GM23248 (cell line): ENCODE data around the gene ZNF839. TPM values are rescaled to one million over a fixed set of nuclear protein-coding genes. Genes with fewer than 3 reads are reported as not detected.

Experiments
- DNase-seq: peaks from one replicate; pipeline ENCODE4 v3.0.0-alpha.2; 2015
- H2AFZ ChIP-seq: fragments of 200-600 bp; sonication (generic); 2 replicates; pipeline ENCODE4 v1.6.1; 2016; ENCODE audit warnings: antibody characterized with exemption
- H3F3A ChIP-seq: fragments of 200-600 bp; sonication (generic); 2 replicates; pipeline ENCODE4 v1.6.1; 2016; ENCODE audit warnings: mild to moderate bottlenecking, antibody characterized with exemption, mixed run types; ENCODE audit not compliant: insufficient read depth
- H3K27ac ChIP-seq: fragments of 200-600 bp; sonication (generic); 2 replicates; pipeline ENCODE4 v1.5.1; 2016; ENCODE audit warnings: mild to moderate bottlenecking
- H3K27me3 ChIP-seq: fragments of 200-600 bp; sonication (generic); replicated peaks from 2 replicates; pipeline ENCODE4 v1.6.1; 2016; ENCODE audit warnings: mild to moderate bottlenecking; ENCODE audit not compliant: insufficient read depth
- H3K36me3 ChIP-seq: fragments of 200-600 bp; sonication (generic); 2 replicates; pipeline ENCODE4 v1.6.1; 2016; ENCODE audit warnings: low read depth, mild to moderate bottlenecking
- H3K4me1 ChIP-seq: fragments of 200-600 bp; sonication (generic); 2 replicates; pipeline ENCODE4 v1.6.1; 2016; ENCODE audit warnings: mild to moderate bottlenecking; ENCODE audit not compliant: insufficient read depth
- H3K4me2 ChIP-seq: fragments of 200-600 bp; sonication (generic); one replicate; pipeline ENCODE4 v1.6.1; 2016; ENCODE audit warnings: mild to moderate bottlenecking; ENCODE audit not compliant: unreplicated experiment
- H3K4me3 ChIP-seq: fragments of 200-600 bp; sonication (generic); 2 replicates; pipeline ENCODE4 v1.5.1; 2016; ENCODE audit warnings: mild to moderate bottlenecking
- H3K79me2 ChIP-seq: fragments of 200-600 bp; sonication (generic); 2 replicates; pipeline ENCODE4 v1.6.1; 2016; ENCODE audit warnings: mild to moderate bottlenecking; ENCODE audit not compliant: insufficient read depth
- H3K9ac ChIP-seq: fragments of 200-600 bp; sonication (generic); 2 replicates; pipeline ENCODE4 v1.6.1; 2016; ENCODE audit warnings: mild to moderate bottlenecking
- H3K9me2 ChIP-seq: fragments of 200-600 bp; sonication (generic); 2 replicates; pipeline ENCODE4 v1.6.1; 2016; ENCODE audit warnings: mixed run types, mild to moderate bottlenecking, moderate library complexity; ENCODE audit not compliant: insufficient read depth
- H3K9me3 ChIP-seq: fragments of 200-600 bp; sonication (generic); one replicate; pipeline ENCODE4 v1.6.1; 2017; ENCODE audit warnings: low read depth
- H4K20me1 ChIP-seq: fragments of 200-600 bp; sonication (generic); 2 replicates; pipeline ENCODE4 v1.6.0; 2016; ENCODE audit not compliant: insufficient read depth
- EZH2 ChIP-seq: fragments of 200-600 bp; sonication (generic); IDR thresholded peaks from 2 replicates; pipeline ENCODE4 v1.6.1; 2018; ENCODE audit warnings: antibody characterized with exemption, mild to moderate bottlenecking; ENCODE audit not compliant: insufficient read depth, poor library complexity, severe bottlenecking
- EZH2phosphoT487 ChIP-seq: fragments of 200-600 bp; sonication (generic); IDR thresholded peaks from 2 replicates; pipeline ENCODE4 v1.6.1; 2018; ENCODE audit warnings: antibody characterized with exemption, moderate library complexity, mild to moderate bottlenecking, low read depth; ENCODE audit not compliant: insufficient read depth
- WGBS, 2 experiments: methylation state at CpG; one replicate each; pipeline ENCODE4 v1.1.6; 2015 to 2017; ENCODE audit warnings: low lambda C conversion rate in 2 of 2, low coverage in 1 of 2; ENCODE audit errors: missing lambda C conversion rate in 2 of 2; 5-methylcytosine and 5-hydroxymethylcytosine counted together
- in situ Hi-C: fragments of 300-500 bp; cut with MboI; formaldehyde crosslinking; loops from 2 replicates; pipeline ENCODE4 v1.15.0; 2020
- polyA plus RNA-seq: library from polyadenylated mRNA; unstranded; fragments of >200 nt; fragmentation: Nextera tagmentation; extraction: Ambion mirVana; gene quantifications from 2 replicates; pipeline ENCODE4 v1.2.1, GENCODE V29; 2016
- total RNA-seq: library from RNA; depleted of rRNA; stranded (reverse); fragments of >200 nt; shearing (Covaris generic); gene quantifications from 2 replicates; pipeline ENCODE4 v1.2.3, GENCODE V29; 2014

ZNF839 gene
- total and polyA plus RNA-seq, 2 experiments from 2014 or later: 4.2 to 8.4 TPM

- H2AFZ ChIP-seq: no peak overlapping the region
- H3K9me3 ChIP-seq: no peaks in the 10 kb centered on the region
- no peak overlapping the region for H3K27ac ChIP-seq
- 0 out of 2 replicates have a peak, but pooled peaks cover 6% of the 10 kb centered on the region for H3K36me3 ChIP-seq
- TF ChIP-seq EZH2phosphoT487: no peak
- no peak for TF ChIP-seq EZH2
- H3K4me3 ChIP-seq: no peak overlapping the region
- H3F3A ChIP-seq: peaks cover 4% of the 10 kb centered on the region; the same call in 1 of the 2 replicates
- H3K79me2 ChIP-seq: peaks cover 98% of the 10 kb centered on the region
- H3K9ac ChIP-seq: no peak overlapping the region
- in situ Hi-C loops: no loop called here
- no peak for DNase-seq
- 0 out of 2 replicates have a peak, but pooled peaks cover 5% of the 10 kb centered on the region for H4K20me1 ChIP-seq
- H3K4me1 ChIP-seq: 0 out of 2 replicates have a peak, but pooled peaks cover 3% of the 10 kb centered on the region
- no peak overlapping the region for H3K4me2 ChIP-seq
- no peaks in the 10 kb centered on the region for H3K9me2 ChIP-seq
- H3K27me3 ChIP-seq: no peaks in the 10 kb centered on the region
- 77 to 82% methylated on average over 4 of the region's 4 CpGs for WGBS, 2 experiments
These were observed 51.8 kb downstream of the ZNF839 start for GRCh38 chr14:102371361-102371760.

- Histone ChIP-seq H3K9ac (no peak overlapping the region), H3K9me2 (no peaks in the 10 kb centered on the region), H3K27ac (no peak overlapping the region), H2AFZ (no peak overlapping the region), H3K4me3 (no peak overlapping the region), H3F3A (peaks cover 4% of the 10 kb centered on the region; the same call in 1 of the 2 replicates), H3K27me3 (no peaks in the 10 kb centered on the region), H3K9me3 (no peaks in the 10 kb centered on the region), H3K4me2 (no peak overlapping the region), H3K79me2 (peaks cover 86% of the 10 kb centered on the region), H4K20me1 (no peaks in the 10 kb centered on the region), H3K36me3 (peaks cover 21% of the 10 kb centered on the region), H3K4me1 (no peaks in the 10 kb centered on the region)
- in situ Hi-C loops: no loop called here
- no peak for DNase-seq
- TF ChIP-seq EZH2 (no peak), EZH2phosphoT487 (no peak)
- WGBS, 2 experiments: 83 to 85% methylated on average over 3 of the region's 3 CpGs
These were observed 53.6 kb downstream of the ZNF839 start for GRCh38 chr14:102373110-102373509.

GRCh38 chr14:102374264-102374663, 54.7 kb downstream of the ZNF839 start:
- H4K20me1 ChIP-seq: no peaks in the 10 kb centered on the region
- no peaks in the 10 kb centered on the region for H3K4me1 ChIP-seq
- peaks cover 4% of the 10 kb centered on the region; the same call in 1 of the 2 replicates for H3F3A ChIP-seq
- no peaks in the 10 kb centered on the region for H3K27me3 ChIP-seq
- no peaks in the 10 kb centered on the region for H3K9me3 ChIP-seq
- TF ChIP-seq EZH2 (no peak), EZH2phosphoT487 (no peak)
- H2AFZ ChIP-seq: no peak overlapping the region
- in situ Hi-C loops: no loop called here
- H3K4me3 ChIP-seq: no peak overlapping the region
- H3K9me2 ChIP-seq: no peaks in the 10 kb centered on the region
- 87 to 89% methylated on average over 2 of the region's 2 CpGs for WGBS, 2 experiments
- peaks cover 24% of the 10 kb centered on the region for H3K36me3 ChIP-seq
- no peak overlapping the region for H3K4me2 ChIP-seq
- no peak overlapping the region for H3K9ac ChIP-seq
- H3K79me2 ChIP-seq: peaks cover 75% of the 10 kb centered on the region
- no peak overlapping the region for H3K27ac ChIP-seq
- DNase-seq: no peak

- TF ChIP-seq EZH2phosphoT487 (no peak), EZH2 (no peak)
- Histone ChIP-seq H3K4me2 (no peak overlapping the region), H3K36me3 (peaks cover 26% of the 10 kb centered on the region), H4K20me1 (no peaks in the 10 kb centered on the region), H3F3A (peaks cover 4% of the 10 kb centered on the region; the same call in 1 of the 2 replicates), H3K4me1 (no peaks in the 10 kb centered on the region), H3K9me3 (no peaks in the 10 kb centered on the region), H3K9ac (no peak overlapping the region), H3K4me3 (no peak overlapping the region), H3K79me2 (peaks cover 66% of the 10 kb centered on the region), H2AFZ (no peak overlapping the region), H3K27ac (no peak overlapping the region), H3K27me3 (no peaks in the 10 kb centered on the region), H3K9me2 (no peaks in the 10 kb centered on the region)
- in situ Hi-C loops: no loop called here
- DNase-seq: no peak
- WGBS, 2 experiments: 94 to 95% methylated on average over 5 of the region's 5 CpGs
These were observed 55.6 kb downstream of the ZNF839 start for GRCh38 chr14:102375119-102375518.

GRCh38 chr14:102377696-102378095, 58.1 kb downstream of the ZNF839 start:
- Histone ChIP-seq H3K36me3 (peaks cover 26% of the 10 kb centered on the region), H3K9me3 (no peaks in the 10 kb centered on the region), H3K79me2 (peaks cover 41% of the 10 kb centered on the region), H3K4me1 (no peaks in the 10 kb centered on the region), H3K4me3 (no peak overlapping the region), H3K27me3 (no peaks in the 10 kb centered on the region), H3K4me2 (no peak overlapping the region), H3F3A (peaks cover 4% of the 10 kb centered on the region; the same call in 1 of the 2 replicates), H4K20me1 (no peaks in the 10 kb centered on the region), H3K9me2 (no peaks in the 10 kb centered on the region), H3K27ac (no peak overlapping the region), H3K9ac (no peak overlapping the region), H2AFZ (no peak overlapping the region)
- no peak for DNase-seq
- TF ChIP-seq EZH2: no peak
- no peak for TF ChIP-seq EZH2phosphoT487
- in situ Hi-C loops: no loop called here
